Cortex of kidney (tissue), 1 donor: ENCODE results near the gene CASZ1.

Experiments
- DNase-seq: peaks from one replicate; lab custom pipeline; 2025; lab: John Stamatoyannopoulos, UW

CASZ1 gene

GRCh38 chr1:10824821-10825540 lies 28.5 kb upstream of the CASZ1 start:
- DNase-seq, result no peak

- no peak for DNase-seq
Measured at GRCh38 chr1:10823000-10823401, 26.6 kb upstream of the CASZ1 start.

GRCh38 chr1:10821388-10821787 lies 24.9 kb upstream of the CASZ1 start:
- DNase-seq, result no peak

- DNase-seq, result no peak
Measured at GRCh38 chr1:10820422-10820821, 24.0 kb upstream of the CASZ1 start.

GRCh38 chr1:10819198-10819901 lies 22.9 kb upstream of the CASZ1 start:
- DNase-seq, result no peak

- DNase-seq, result no peak
Measured at GRCh38 chr1:10818262-10819197, 22.1 kb upstream of the CASZ1 start.

GRCh38 chr1:10816743-10817369 lies 20.4 kb upstream of the CASZ1 start:
- DNase-seq, result no peak

GRCh38 chr1:10816233-10816632 lies 19.8 kb upstream of the CASZ1 start:
- DNase-seq, result no peak

GRCh38 chr1:10815858-10816195 lies 19.4 kb upstream of the CASZ1 start:
- no peak for DNase-seq

GRCh38 chr1:10814976-10815857 lies 18.8 kb upstream of the CASZ1 start:
- no peak for DNase-seq

GRCh38 chr1:10814312-10814711 lies 17.9 kb upstream of the CASZ1 start:
- no peak for DNase-seq

GRCh38 chr1:10813799-10814198 lies 17.4 kb upstream of the CASZ1 start:
- DNase-seq, result no peak

GRCh38 chr1:10812387-10812915 lies 16.0 kb upstream of the CASZ1 start:
- DNase-seq, result no peak

- DNase-seq, result no peak
Measured at GRCh38 chr1:10808441-10808840, 12.0 kb upstream of the CASZ1 start.

GRCh38 chr1:10806966-10807365 lies 10.5 kb upstream of the CASZ1 start:
- DNase-seq, result no peak

- no peak for DNase-seq
Measured at GRCh38 chr1:10803971-10804820, 7.8 kb upstream of the CASZ1 start.

- no peak for DNase-seq
Measured at GRCh38 chr1:10802944-10803715, 6.7 kb upstream of the CASZ1 start.

GRCh38 chr1:10800778-10801177 lies 4.3 kb upstream of the CASZ1 start:
- DNase-seq, result no peak

GRCh38 chr1:10799726-10800125 lies 3.3 kb upstream of the CASZ1 start:
- no peak for DNase-seq
